Lower leg skin (tissue), 4 donors: ENCODE data around the gene PLD5. TPM values are rescaled to one million over a fixed set of nuclear protein-coding genes. Genes with fewer than 3 reads are reported as not detected.

Source experiments
- DNase-seq, 2 donors: peaks; one replicate each; pipeline ENCODE4 v3.0.0-alpha.2; 2019; ENCODE audit warnings: low spot score in 2 of 2
- H3K4me3 ChIP-seq: fragments of 200-600 bp; sonication (generic); 2 replicates; pipeline ENCODE4 v1.5.1; 2017; ENCODE audit warnings: mild to moderate bottlenecking, low read depth; ENCODE audit not compliant: poor library complexity, severe bottlenecking
- POLR2A ChIP-seq, 2 donors: fragments of 450-650 bp; IDR thresholded peaks; one replicate each; pipeline ENCODE4 v1.6.1; 2016 to 2017; ENCODE audit warnings: antibody characterized with exemption in 2 of 2, mild to moderate bottlenecking in 1 of 2, moderate library complexity in 1 of 2
- WGBS, 2 donors: methylation state at CpG; one replicate each; pipeline ENCODE4 v1.1.5; 2018; 5-methylcytosine and 5-hydroxymethylcytosine counted together
- intact Hi-C: fragments of 100-400 bp; cut with DNase I; formaldehyde crosslinking; loops from one replicate; pipeline ENCODE4 v1.15.0; 2023; ENCODE audit warnings: low total_unique reads
- total RNA-seq, 4 donors: library from RNA; depleted of rRNA; stranded (reverse); fragments of >200 nt; gene quantifications; one replicate each; pipeline ENCODE4 v1.1.0, GENCODE V29; 2016
- TF ChIP-seq, protein P1 (sequence below), 3 donors: fragments of 450-650 bp; IDR thresholded peaks; one replicate each; pipeline ENCODE4 v1.5.1; 2016; ENCODE audit warnings: antibody characterized with exemption in 3 of 3, mild to moderate bottlenecking in 3 of 3, moderate library complexity in 2 of 3

The PLD5 gene
- total RNA-seq, 4 donors from 2014 or later: 0.17 to 0.32 (median 0.25) TPM; not detected in 1

DNA sequence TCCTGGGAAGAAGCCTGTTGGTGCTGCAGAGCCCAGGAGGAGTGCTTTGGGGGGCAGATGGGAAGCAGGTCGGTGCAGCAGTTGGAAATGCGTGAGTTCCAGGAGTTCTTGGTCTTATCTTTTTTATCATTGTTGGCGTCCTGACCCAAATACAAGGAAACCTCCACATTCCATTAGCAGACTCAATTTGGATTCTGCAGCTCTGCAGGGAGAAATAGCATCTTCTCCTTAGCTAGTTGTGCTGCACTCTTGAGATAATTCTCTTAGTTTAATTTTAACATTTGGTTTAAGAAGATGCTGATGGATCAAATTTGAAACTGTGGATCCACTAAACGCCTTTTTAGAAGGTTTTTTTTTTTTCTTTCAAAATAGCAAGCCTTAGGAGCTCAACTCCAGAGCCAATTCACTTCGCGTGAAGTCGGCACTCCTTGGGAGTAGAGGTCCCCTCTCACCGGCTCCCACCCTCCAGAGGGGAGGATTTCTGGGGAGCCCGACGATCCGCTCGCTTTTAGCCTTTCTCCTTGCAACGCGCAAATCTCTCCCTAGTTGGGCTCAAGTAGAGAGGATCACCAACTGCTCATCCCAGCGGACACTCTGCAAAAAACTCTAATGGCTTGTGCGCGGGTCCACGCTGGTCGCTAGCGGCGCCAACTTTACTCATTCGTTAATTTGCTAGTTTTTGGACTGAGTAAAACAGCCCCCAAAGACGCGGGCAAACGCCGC is 1.3 kb downstream of the PLD5 start:
- intact Hi-C loops: no loop called here
- DNase-seq: no peak
- 5 to 6% methylated on average over 26 of the region's 26 CpGs for WGBS, 2 donors
- TF ChIP-seq, protein P1, sequence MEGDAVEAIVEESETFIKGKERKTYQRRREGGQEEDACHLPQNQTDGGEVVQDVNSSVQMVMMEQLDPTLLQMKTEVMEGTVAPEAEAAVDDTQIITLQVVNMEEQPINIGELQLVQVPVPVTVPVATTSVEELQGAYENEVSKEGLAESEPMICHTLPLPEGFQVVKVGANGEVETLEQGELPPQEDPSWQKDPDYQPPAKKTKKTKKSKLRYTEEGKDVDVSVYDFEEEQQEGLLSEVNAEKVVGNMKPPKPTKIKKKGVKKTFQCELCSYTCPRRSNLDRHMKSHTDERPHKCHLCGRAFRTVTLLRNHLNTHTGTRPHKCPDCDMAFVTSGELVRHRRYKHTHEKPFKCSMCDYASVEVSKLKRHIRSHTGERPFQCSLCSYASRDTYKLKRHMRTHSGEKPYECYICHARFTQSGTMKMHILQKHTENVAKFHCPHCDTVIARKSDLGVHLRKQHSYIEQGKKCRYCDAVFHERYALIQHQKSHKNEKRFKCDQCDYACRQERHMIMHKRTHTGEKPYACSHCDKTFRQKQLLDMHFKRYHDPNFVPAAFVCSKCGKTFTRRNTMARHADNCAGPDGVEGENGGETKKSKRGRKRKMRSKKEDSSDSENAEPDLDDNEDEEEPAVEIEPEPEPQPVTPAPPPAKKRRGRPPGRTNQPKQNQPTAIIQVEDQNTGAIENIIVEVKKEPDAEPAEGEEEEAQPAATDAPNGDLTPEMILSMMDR (IDR thresholded peaks at IDR 0.05): no peak
- no peak for TF ChIP-seq POLR2A (IDR thresholded peaks at IDR 0.05)
- no peak overlapping the region for H3K4me3 ChIP-seq

DNA sequence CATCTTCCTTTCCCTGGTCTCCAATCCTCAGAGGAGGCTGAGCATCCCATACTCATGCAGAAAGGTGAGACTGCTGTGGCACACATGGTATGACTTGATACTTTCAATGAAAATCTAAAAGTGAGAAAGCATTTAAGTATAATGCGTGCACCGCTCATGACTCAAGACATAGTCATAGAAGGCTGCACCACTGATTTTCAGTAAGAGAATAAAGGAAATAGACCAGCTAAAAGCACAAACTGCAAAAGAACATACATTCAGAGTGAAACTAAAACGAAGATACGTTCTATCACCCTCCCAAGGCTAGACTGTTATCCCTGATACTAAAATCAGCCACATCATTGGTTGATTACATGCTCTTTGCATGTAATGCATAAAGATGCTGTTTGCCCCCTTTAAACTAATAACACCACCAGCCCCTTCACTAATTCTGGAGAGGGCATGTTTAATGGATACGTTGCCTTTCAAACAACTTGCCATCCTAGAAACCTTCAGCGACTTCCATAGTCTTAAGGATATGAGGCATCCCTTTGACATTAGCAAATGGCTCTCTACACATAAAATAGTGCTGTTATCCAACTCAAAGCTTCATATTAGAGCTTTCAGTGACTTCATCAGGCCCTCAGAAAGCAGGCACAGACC is 2.1 kb downstream of the PLD5 start:
- TF ChIP-seq POLR2A (IDR thresholded peaks at IDR 0.05): no peak
- TF ChIP-seq, protein P1 (IDR thresholded peaks at IDR 0.05): no peak
- DNase-seq: no peak
- intact Hi-C loops: no loop called here
- 47 to 49% methylated on average over 6 of the region's 6 CpGs for WGBS, 2 donors
- H3K4me3 ChIP-seq: no peak overlapping the region

DNA sequence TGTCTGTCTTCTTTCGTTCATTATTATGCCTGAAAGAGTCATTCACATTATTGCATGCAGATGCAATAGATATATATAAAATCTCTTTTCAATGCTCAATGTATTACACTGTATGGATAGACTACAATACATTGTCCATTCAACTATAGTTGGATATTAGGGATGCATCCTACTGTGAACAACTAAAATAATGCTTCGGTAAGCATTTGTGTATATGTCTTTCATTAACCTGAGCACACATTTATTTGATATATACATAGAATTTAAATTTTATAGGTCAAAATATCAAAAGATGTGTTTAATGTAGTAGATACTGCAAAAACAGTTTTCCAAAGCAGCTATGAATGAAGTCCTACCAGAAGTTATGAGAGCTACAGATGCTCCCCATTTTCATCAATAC is 8.9 kb downstream of the PLD5 start:
- 85 to 86% methylated on average over 2 of the region's 2 CpGs for WGBS, 2 donors
- intact Hi-C loops: no loop called here
- no peak for DNase-seq
- TF ChIP-seq, protein P1 (IDR thresholded peaks at IDR 0.05): no peak
- no peak overlapping the region for H3K4me3 ChIP-seq

DNA sequence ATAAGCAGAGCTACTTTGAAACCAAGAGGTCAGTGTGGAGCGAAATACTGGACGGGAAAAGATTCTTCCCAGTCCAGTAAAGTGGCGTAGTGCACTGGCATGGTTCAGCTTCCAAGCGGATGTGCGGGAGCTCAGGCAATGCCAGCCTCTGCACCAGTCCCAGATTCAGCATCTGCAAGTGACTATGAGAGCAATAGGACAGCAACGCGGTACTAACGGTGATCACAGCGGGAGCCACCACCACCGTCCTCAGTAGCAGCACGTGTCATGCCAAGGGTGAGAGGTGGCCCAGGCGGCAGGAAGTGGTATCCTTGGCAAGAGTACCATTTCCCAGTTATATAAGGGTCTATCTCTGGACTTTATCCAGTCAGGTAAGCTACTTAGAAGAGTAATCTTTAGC is 17.8 kb downstream of the PLD5 start:
- no peak for DNase-seq
- H3K4me3 ChIP-seq: no peak overlapping the region
- 89 to 90% methylated on average over 12 of the region's 12 CpGs for WGBS, 2 donors
- intact Hi-C loops: no loop called here
- no peak for TF ChIP-seq POLR2A (IDR thresholded peaks at IDR 0.05)
- TF ChIP-seq, protein P1 (IDR thresholded peaks at IDR 0.05): no peak

DNA sequence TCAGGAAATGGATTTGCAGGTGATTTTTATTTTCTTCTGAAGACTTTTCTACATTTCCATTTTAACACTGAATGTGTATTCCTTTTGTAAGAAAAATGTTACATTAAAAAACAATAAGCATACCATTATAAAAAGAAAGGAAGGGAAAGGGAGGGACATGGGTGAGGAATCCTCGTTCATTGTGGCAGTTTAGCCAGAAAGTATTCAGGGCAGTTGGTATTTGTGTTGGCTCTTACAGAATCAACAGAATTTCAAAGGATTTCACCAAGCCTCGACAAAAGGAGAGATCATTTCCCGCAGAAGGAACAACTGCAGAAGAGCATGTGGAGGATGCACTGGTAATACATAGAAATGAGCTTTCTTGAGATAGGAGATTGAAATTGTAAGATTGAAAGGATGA is 35.0 kb downstream of the PLD5 start:
- intact Hi-C loops: no loop called here
- TF ChIP-seq POLR2A (IDR thresholded peaks at IDR 0.05): no peak
- TF ChIP-seq, protein P1 (IDR thresholded peaks at IDR 0.05): no peak
- DNase-seq: no peak
- H3K4me3 ChIP-seq: no peak overlapping the region
- WGBS, 2 donors: 59 to 60% methylated on average over 3 of the region's 3 CpGs
